GM12878 (cell line): Measurements from ENCODE around the gene TRIM69. TPM values are rescaled to one million over a fixed set of nuclear protein-coding genes. Genes with fewer than 3 reads are reported as not detected.

Experiments used
- ATAC-seq: fragments of 200-7000 bp; cut with Tn5 transposase; 3 replicates; pipeline ENCODE4 v1.9.1; 2020; ENCODE audit warnings: mild to moderate bottlenecking, moderate library complexity
- BruUV-seq: library from RNA; stranded (reverse); fragments of 400-500 nt; replicated peaks from 2 replicates; lab custom pipeline; 2021; lab: Mats Ljungman, UMichigan
- CTCF ChIA-PET: fragments of 300-600 bp; sonication (Branson Sonifier 250); formaldehyde crosslinking; extraction: SDS; loops from one replicate; lab custom pipeline; 2021; ENCODE audit warnings: inconsistent platforms; lab: Yijun Ruan, JAX
- POLR2A ChIA-PET: fragments of 350-600 bp; formaldehyde crosslinking; extraction: SDS; loops from one replicate; lab custom pipeline; 2021; ENCODE audit warnings: inconsistent platforms; lab: Charles Lee
- RAD21 ChIA-PET: fragments of 300-600 bp; sonication (Branson Sonifier 250); formaldehyde crosslinking; loops from one replicate; lab custom pipeline; 2023; ENCODE audit warnings: antibody characterized with exemption; ENCODE audit not compliant: unreplicated experiment; lab: Charles Lee
- SMC1A ChIA-PET: fragments of 300-600 bp; sonication (Branson Sonifier 250); formaldehyde crosslinking; loops from one replicate; lab custom pipeline; 2023; ENCODE audit not compliant: unreplicated experiment, uncharacterized antibody; lab: Charles Lee
- DNase-seq: peaks from one replicate; pipeline ENCODE4 v3.0.0-alpha.2; 2011; ENCODE audit warnings: low read depth, low spot score
- FAIRE-seq: peaks from 3 replicates; lab custom pipeline; 2011; peaks lifted over from hg19 to GRCh38; lab: Jason Lieb, UNC
- H2AFZ ChIP-seq: 2 replicates; pipeline ENCODE4 v1.6.0; 2011; ENCODE audit warnings: low read depth, low read length, control low read depth; ENCODE audit not compliant: control insufficient read depth
- H3K27ac ChIP-seq: 2 replicates; pipeline ENCODE4 v1.5.1; 2011; ENCODE audit warnings: control low read depth; ENCODE audit not compliant: control insufficient read depth, insufficient read depth
- H3K27me3 ChIP-seq, 2 experiments: replicated peaks in 1 of 2; 2 replicates each; pipeline versions ENCODE4 v1.6.0 to v1.6.1; 2011; ENCODE audit warnings: low read length in 1 of 2; ENCODE audit not compliant: control insufficient read depth in 2 of 2, insufficient read depth in 2 of 2
- H3K36me3 ChIP-seq, 2 experiments: 2 replicates each; pipeline ENCODE4 v1.5.1; 2011; ENCODE audit warnings: low read length in 1 of 2; ENCODE audit not compliant: control insufficient read depth in 2 of 2, insufficient read depth in 2 of 2
- H3K4me1 ChIP-seq: 2 replicates; pipeline ENCODE4 v1.6.1; 2011; ENCODE audit warnings: mild to moderate bottlenecking, low read length, moderate library complexity, mixed read lengths; ENCODE audit not compliant: control insufficient read depth, insufficient read depth
- H3K4me2 ChIP-seq: 2 replicates; pipeline ENCODE4 v1.6.0; 2011; ENCODE audit warnings: control low read depth; ENCODE audit not compliant: control insufficient read depth, insufficient read depth
- H3K4me3 ChIP-seq: fragments of 200-600 bp; sonication (generic); 2 replicates; pipeline ENCODE4 v1.5.1; 2016
- H3K79me2 ChIP-seq: 2 replicates; pipeline ENCODE4 v1.6.0; 2011; ENCODE audit warnings: low read length; ENCODE audit not compliant: control insufficient read depth, insufficient read depth
- H3K9ac ChIP-seq: 2 replicates; pipeline ENCODE4 v1.8.0; 2011; ENCODE audit warnings: low read length, control low read depth, mixed read lengths; ENCODE audit not compliant: control insufficient read depth, insufficient read depth
- H3K9me3 ChIP-seq: replicated peaks from 3 replicates; pipeline ENCODE4 v1.5.1; 2011; ENCODE audit warnings: mild to moderate bottlenecking, low read length; ENCODE audit not compliant: control insufficient read depth, insufficient read depth
- H4K20me1 ChIP-seq: 2 replicates; pipeline ENCODE4 v1.6.0; 2011; ENCODE audit not compliant: control insufficient read depth, insufficient read depth
- ATF2 ChIP-seq: IDR thresholded peaks from 2 replicates; pipeline ENCODE4 v1.6.1; 2012; ENCODE audit warnings: low read length, inconsistent platforms
- BMI1 ChIP-seq: fragments of 450-650 bp; IDR thresholded peaks from 2 replicates; pipeline ENCODE4 v1.6.1; 2016; ENCODE audit warnings: mild to moderate bottlenecking, moderate library complexity, borderline replicate concordance
- MLLT1 ChIP-seq: fragments of 450-650 bp; IDR thresholded peaks from 2 replicates; pipeline ENCODE4 v1.6.1; 2016; ENCODE audit warnings: mild to moderate bottlenecking
- NFYB ChIP-seq: IDR thresholded peaks from 2 replicates; pipeline ENCODE4 v1.6.1; 2011; ENCODE audit warnings: low read depth, mild to moderate bottlenecking, low read length, improper control_type of control experiment, moderate library complexity; ENCODE audit not compliant: insufficient read depth
- NR2C1 ChIP-seq: fragments of 450-650 bp; IDR thresholded peaks from 2 replicates; pipeline ENCODE4 v1.6.1; 2017; ENCODE audit warnings: antibody characterized with exemption, mild to moderate bottlenecking, moderate library complexity
- TCF7 ChIP-seq: IDR thresholded peaks from 2 replicates; pipeline ENCODE4 v1.6.1; 2014; ENCODE audit warnings: antibody characterized with exemption, borderline replicate concordance
- YY1 ChIP-seq: IDR thresholded peaks from 2 replicates; pipeline ENCODE4 v1.6.1; 2011; ENCODE audit warnings: low read depth, mild to moderate bottlenecking, low read length
- ZNF207 ChIP-seq: fragments of 450-650 bp; IDR thresholded peaks from 2 replicates; pipeline ENCODE4 v1.6.1; 2014; ENCODE audit warnings: antibody characterized with exemption, mild to moderate bottlenecking, borderline replicate concordance
- WGBS: methylation state at CpG from one replicate; pipeline ENCODE4 v1.1.6; 2016; ENCODE audit warnings: low lambda C conversion rate; ENCODE audit not compliant: insufficient replicate concordance, insufficient coverage; ENCODE audit errors: missing lambda C conversion rate; 5-methylcytosine and 5-hydroxymethylcytosine counted together
- in situ Hi-C: fragments of 300-500 bp; cut with MboI; formaldehyde crosslinking; loops from 9 replicates; pipeline ENCODE4 v1.14.3; 2018; ENCODE audit warnings: mixed read lengths
- intact Hi-C: fragments of 100-400 bp; cut with micrococcal nuclease; formaldehyde crosslinking; loops from one replicate; pipeline ENCODE4 v1.14.2; 2022; ENCODE audit not compliant: unreplicated experiment
- polyA plus RNA-seq, 11 experiments: library from polyadenylated mRNA; depleted of rRNA in 4 of 11; unstranded in 6 of 11; stranded (reverse) in 5 of 11; fragments of >200 nt; fragmentation: Nextera tagmentation in 4 of 11; fragmentation: Illumina TruSeq in 1 of 11; extraction: Ambion mirVana in 4 of 11; extraction: Trizol in 1 of 11; gene quantifications; 1 replicate in 1 of 11; 2 replicates in 10 of 11; pipeline versions ENCODE4 v1.2.1 to v1.2.3, GENCODE V29; 2011 to 2016; ENCODE audit warnings: inconsistent platforms in 2 of 11, missing spikeins in 2 of 11, low read depth in 1 of 11
- total RNA-seq, 4 experiments: library from RNA; depleted of rRNA in 3 of 4; stranded (reverse); fragments of >200 nt in 3 of 4; fragmentation: Illumina TruSeq in 1 of 4; extraction: Trizol in 1 of 4; gene quantifications; 2 replicates each; pipeline versions ENCODE4 v1.2.1 to v1.2.3, GENCODE V29; 2013 to 2021
- TF ChIP-seq, protein P1 (sequence below): fragments of 450-650 bp; IDR thresholded peaks from 2 replicates; pipeline ENCODE4 v1.6.1; 2018; ENCODE audit warnings: mild to moderate bottlenecking, low read depth, moderate library complexity; ENCODE audit not compliant: partially characterized antibody
- TF ChIP-seq, protein P2 (sequence below): fragments of 450-650 bp; formaldehyde crosslinking; IDR thresholded peaks from 2 replicates; pipeline ENCODE4 v1.4.0; 2022; ENCODE audit warnings: mild to moderate bottlenecking, moderate library complexity

Gene TRIM69
- total and polyA plus RNA-seq, 10 of the 15 experiments (the other 5 are each of a cell fraction or from before 2014, with no cell fraction given): 11.2 to 52.7 (median 37.8) TPM

DNA sequence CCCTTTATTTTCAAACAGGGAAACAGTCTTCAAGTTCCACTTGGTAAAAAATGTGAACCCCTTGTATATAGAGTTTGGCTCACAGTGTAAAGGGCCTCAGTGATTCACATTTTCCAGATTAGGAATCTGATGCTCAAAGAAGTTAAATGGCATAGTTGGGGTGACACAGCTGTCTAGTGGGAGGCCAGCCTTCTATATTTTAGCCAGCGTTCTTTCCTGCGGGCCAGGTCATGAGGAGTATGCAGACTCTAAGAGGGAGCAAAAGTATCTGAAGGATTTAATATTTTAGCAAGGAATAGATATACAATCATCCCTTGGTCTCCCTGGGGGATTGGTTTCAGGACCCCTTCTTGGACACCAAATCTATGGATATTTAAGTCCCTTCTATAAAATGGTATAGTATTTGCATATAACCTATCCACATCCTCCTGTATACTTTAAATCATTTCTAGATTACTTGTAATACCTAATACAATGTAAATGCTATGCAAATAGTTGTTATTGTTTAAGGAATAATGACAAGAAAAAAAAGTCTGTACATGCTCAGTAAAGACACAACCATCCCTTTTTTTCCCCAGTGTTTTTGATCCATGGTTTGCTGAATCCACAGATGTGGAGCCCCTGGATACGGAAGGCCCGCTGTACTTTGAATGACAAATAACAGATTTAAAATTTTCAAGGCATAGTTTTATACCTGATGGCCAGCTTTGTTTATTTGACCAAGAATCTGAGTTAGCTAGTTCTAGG lies 18.0 kb upstream of the TRIM69 start:
- intact Hi-C loops (no loop called here), in situ Hi-C loops (no loop called here)
- peak overlapping the region; percentile 59; the same call in 1 of the 2 replicates for H3K9ac ChIP-seq
- H3K27ac ChIP-seq: peak overlapping the region; percentile 83
- ATAC-seq: no peak
- ChIA-PET CTCF (interaction anchor here (0.5 to 14.3 kb wide), 5 partner anchors 9 to 140 kb away, joined by 3 to 278 read pairs (median 153); partner anchors contain the start of genes SPG11 and TRIM69), RAD21 (interaction anchor here (1.1 to 18.4 kb wide), 4 partner anchors 8 to 55 kb away, joined by 6 to 653 read pairs (median 120); partner anchors contain the start of genes B2M, PATL2, SPG11 and TRIM69), SMC1A (interaction anchor here (1.5 to 19.0 kb wide), 3 partner anchors 8 to 53 kb away, joined by 7 to 637 read pairs (median 87); partner anchors contain the start of genes PATL2, SPG11 and TRIM69), POLR2A (interaction anchor here (7.3 to 24.8 kb wide), 3 partner anchors 7 to 53 kb away, joined by 79 to 718 read pairs (median 255); partner anchors contain the start of genes B2M, PATL2, SPG11 and TRIM69)
- peaks cover 64% of the 10 kb centered on the region for H3K79me2 ChIP-seq
- H3K36me3 ChIP-seq: peaks cover 19 to 50% of the 10 kb centered on the region in 2 experiments
- H3K9me3 ChIP-seq: no peaks in the 10 kb centered on the region
- WGBS: 37% methylated on average over 4 of the region's 4 CpGs
- peaks cover 72% of the 10 kb centered on the region for H3K4me1 ChIP-seq
- no peak for DNase-seq
- no peak overlapping the region for H2AFZ ChIP-seq
- H4K20me1 ChIP-seq: peaks cover 30% of the 10 kb centered on the region
- no TSS peak for BruUV-seq
- FAIRE-seq: no peak
- no peaks in the 10 kb centered on the region for H3K27me3 ChIP-seq
- H3K4me2 ChIP-seq: peak overlapping the region; percentile 71; the same call in 1 of the 2 replicates
- H3K4me3 ChIP-seq: no peak overlapping the region; the same call in 1 of the 2 replicates
- TF ChIP-seq MLLT1 (no peak), NR2C1 (no peak), TCF7 (no peak), BMI1 (peak; percentile 11; the same call in 1 of the 2 replicates), NFYB (no peak), ATF2 (no peak), YY1 (no peak), ZNF207 (no peak)
- TF ChIP-seq, protein P1, sequence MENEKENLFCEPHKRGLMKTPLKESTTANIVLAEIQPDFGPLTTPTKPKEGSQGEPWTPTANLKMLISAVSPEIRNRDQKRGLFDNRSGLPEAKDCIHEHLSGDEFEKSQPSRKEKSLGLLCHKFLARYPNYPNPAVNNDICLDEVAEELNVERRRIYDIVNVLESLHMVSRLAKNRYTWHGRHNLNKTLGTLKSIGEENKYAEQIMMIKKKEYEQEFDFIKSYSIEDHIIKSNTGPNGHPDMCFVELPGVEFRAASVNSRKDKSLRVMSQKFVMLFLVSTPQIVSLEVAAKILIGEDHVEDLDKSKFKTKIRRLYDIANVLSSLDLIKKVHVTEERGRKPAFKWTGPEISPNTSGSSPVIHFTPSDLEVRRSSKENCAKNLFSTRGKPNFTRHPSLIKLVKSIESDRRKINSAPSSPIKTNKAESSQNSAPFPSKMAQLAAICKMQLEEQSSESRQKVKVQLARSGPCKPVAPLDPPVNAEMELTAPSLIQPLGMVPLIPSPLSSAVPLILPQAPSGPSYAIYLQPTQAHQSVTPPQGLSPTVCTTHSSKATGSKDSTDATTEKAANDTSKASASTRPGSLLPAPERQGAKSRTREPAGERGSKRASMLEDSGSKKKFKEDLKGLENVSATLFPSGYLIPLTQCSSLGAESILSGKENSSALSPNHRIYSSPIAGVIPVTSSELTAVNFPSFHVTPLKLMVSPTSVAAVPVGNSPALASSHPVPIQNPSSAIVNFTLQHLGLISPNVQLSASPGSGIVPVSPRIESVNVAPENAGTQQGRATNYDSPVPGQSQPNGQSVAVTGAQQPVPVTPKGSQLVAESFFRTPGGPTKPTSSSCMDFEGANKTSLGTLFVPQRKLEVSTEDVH: peak; percentile 24
- TF ChIP-seq, protein P2, sequence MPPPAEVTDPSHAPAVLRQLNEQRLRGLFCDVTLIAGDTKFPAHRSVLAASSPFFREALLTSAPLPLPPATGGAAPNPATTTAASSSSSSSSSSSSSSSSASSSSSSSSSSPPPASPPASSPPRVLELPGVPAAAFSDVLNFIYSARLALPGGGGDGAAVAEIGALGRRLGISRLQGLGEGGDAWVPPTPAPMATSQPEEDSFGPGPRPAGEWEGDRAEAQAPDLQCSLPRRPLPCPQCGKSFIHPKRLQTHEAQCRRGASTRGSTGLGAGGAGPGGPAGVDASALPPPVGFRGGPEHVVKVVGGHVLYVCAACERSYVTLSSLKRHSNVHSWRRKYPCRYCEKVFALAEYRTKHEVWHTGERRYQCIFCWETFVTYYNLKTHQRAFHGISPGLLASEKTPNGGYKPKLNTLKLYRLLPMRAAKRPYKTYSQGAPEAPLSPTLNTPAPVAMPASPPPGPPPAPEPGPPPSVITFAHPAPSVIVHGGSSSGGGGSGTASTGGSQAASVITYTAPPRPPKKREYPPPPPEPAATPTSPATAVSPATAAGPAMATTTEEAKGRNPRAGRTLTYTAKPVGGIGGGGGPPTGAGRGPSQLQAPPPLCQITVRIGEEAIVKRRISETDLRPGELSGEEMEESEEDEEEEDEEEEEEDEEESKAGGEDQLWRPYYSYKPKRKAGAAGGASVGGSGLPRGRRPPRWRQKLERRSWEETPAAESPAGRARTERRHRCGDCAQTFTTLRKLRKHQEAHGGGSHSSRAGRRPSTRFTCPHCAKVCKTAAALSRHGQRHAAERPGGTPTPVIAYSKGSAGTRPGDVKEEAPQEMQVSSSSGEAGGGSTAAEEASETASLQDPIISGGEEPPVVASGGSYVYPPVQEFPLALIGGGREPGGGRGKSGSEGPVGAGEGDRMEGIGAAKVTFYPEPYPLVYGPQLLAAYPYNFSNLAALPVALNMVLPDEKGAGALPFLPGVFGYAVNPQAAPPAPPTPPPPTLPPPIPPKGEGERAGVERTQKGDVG (CRISPR knock-in tag): 0 out of 2 replicates have a peak, but pooled peaks have one; percentile 21
